Vagina (tissue), 2 donors: Measurements from ENCODE around the gene EIPR1. TPM values are rescaled to one million over a fixed set of nuclear protein-coding genes. Genes with fewer than 3 reads are reported as not detected.

Experiments
- DNase-seq, 2 donors: peaks; one replicate each; pipeline ENCODE4 v3.0.0-alpha.2; 2017; ENCODE audit errors: extremely low spot score in 2 of 2
- H3K27ac ChIP-seq: fragments of 200-600 bp; sonication (generic); one replicate; pipeline ENCODE4 v1.5.1; 2019
- H3K27me3 ChIP-seq: fragments of 200-600 bp; sonication (generic); one replicate; pipeline ENCODE4 v1.5.1; 2019
- H3K36me3 ChIP-seq, 2 donors: fragments of 200-600 bp; sonication (generic); one replicate each; pipeline ENCODE4 v1.5.1; 2017 to 2019
- H3K4me1 ChIP-seq: fragments of 200-600 bp; sonication (generic); one replicate; pipeline ENCODE4 v1.5.1; 2019
- H3K4me3 ChIP-seq, 2 donors: fragments of 200-600 bp; sonication (generic); 1 replicate in 1 of 2; 2 replicates in 1 of 2; pipeline ENCODE4 v1.5.1; 2016 to 2019
- H3K9me3 ChIP-seq: fragments of 200-600 bp; sonication (generic); one replicate; pipeline ENCODE4 v1.5.1; 2019
- CTCF ChIP-seq, 3 experiments: fragments of 450-650 bp in 2 of 3; fragments of 200-600 bp in 1 of 3; sonication (generic) in 1 of 3; IDR thresholded peaks; one replicate each; pipeline ENCODE4 v1.5.1; 2017 to 2019; ENCODE audit warnings: antibody characterized with exemption in 3 of 3, mild to moderate bottlenecking in 2 of 3, moderate library complexity in 2 of 3
- POLR2A ChIP-seq, 2 donors: fragments of 450-650 bp; IDR thresholded peaks; one replicate each; pipeline ENCODE4 v1.6.1; 2017; ENCODE audit warnings: antibody characterized with exemption in 2 of 2, mild to moderate bottlenecking in 2 of 2, moderate library complexity in 2 of 2
- POLR2AphosphoS5 ChIP-seq, 2 donors: sonication (generic); formaldehyde crosslinking; IDR thresholded peaks; one replicate each; pipeline ENCODE4 v1.9.0; 2017; ENCODE audit warnings: antibody characterized with exemption in 2 of 2, mild to moderate bottlenecking in 2 of 2, low read depth in 1 of 2; ENCODE audit not compliant: insufficient read depth in 1 of 2
- intact Hi-C: fragments of 100-400 bp; cut with DNase I; formaldehyde crosslinking; loops from one replicate; pipeline ENCODE4 v1.15.1; 2023
- total RNA-seq: library from RNA; depleted of rRNA; stranded (reverse); fragments of >200 nt; gene quantifications from one replicate; pipeline ENCODE4 v1.2.3, GENCODE V29; 2016

The EIPR1 gene
- total RNA-seq, 1 donor from 2014 or later, result 39.8 TPM

GRCh38 chr2:3329491-3329890 is 48.1 kb downstream of the EIPR1 start:
- H3K27ac ChIP-seq, result no peak overlapping the region
- H3K27me3 ChIP-seq, result no peaks in the 10 kb centered on the region
- intact Hi-C loops, result no loop called here
- H3K36me3 ChIP-seq, result no peaks in the 10 kb centered on the region
- no peaks in the 10 kb centered on the region for H3K4me1 ChIP-seq
- TF ChIP-seq CTCF (IDR thresholded peaks at IDR 0.05) (no peak), POLR2A (IDR thresholded peaks at IDR 0.05) (no peak), POLR2AphosphoS5 (IDR thresholded peaks at IDR 0.05; ENCODE audit: insufficient read depth in 1 of 2, low read depth in 1 of 2) (no peak)
- no peaks in the 10 kb centered on the region for H3K9me3 ChIP-seq
- no peak overlapping the region for H3K4me3 ChIP-seq
- DNase-seq, result no peak

DNA sequence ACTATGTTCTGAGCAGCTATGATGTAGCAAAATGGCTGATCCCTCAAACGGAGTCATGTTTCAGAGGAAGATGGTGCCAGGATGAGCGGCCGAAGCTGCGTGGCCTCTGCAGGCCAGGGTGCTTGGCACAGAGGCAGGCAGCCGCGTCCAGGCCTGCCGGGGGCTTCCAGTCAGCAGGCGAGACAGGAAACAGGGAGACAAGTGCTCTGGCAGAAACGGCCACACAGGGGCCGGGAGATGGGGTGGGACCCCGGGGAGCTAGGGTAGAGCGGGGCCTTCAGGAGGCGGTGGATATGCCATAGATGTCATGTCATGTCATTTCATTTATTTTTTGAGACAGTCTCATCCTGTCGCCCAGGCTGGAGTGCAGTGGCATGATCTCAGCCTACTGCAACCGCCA is 50.7 kb downstream of the EIPR1 start:
- Histone ChIP-seq H3K36me3 (no peaks in the 10 kb centered on the region), H3K27ac (no peak overlapping the region), H3K4me3 (no peak overlapping the region), H3K9me3 (no peaks in the 10 kb centered on the region), H3K4me1 (no peaks in the 10 kb centered on the region), H3K27me3 (no peaks in the 10 kb centered on the region)
- TF ChIP-seq CTCF (IDR thresholded peaks at IDR 0.05) (no peak), POLR2A (IDR thresholded peaks at IDR 0.05) (no peak), POLR2AphosphoS5 (IDR thresholded peaks at IDR 0.05; ENCODE audit: insufficient read depth in 1 of 2, low read depth in 1 of 2) (no peak)
- intact Hi-C loops, result no loop called here
- no peak for DNase-seq

DNA sequence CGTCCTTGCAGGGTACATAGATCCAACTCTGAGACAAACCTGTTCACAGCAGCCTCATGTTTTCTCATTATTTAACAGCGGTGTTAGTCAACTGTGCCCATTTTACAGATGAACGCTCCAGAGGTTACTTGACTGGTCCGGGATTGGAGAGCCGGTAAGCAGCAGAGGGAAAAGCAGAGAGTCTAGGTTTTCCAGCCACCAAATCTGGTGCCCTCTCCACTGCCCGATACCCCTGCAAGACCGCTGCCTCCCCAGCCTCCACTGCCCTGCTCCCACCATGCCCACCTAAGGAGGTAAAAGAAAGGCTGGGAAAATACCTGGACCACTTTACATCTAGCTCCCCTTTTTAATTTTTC is 51.5 kb downstream of the EIPR1 start:
- intact Hi-C loops, result no loop called here
- Histone ChIP-seq H3K9me3 (no peaks in the 10 kb centered on the region), H3K4me1 (no peaks in the 10 kb centered on the region), H3K27me3 (no peaks in the 10 kb centered on the region), H3K36me3 (no peaks in the 10 kb centered on the region), H3K27ac (no peak overlapping the region), H3K4me3 (no peak overlapping the region)
- TF ChIP-seq POLR2A (IDR thresholded peaks at IDR 0.05), result no peak
- TF ChIP-seq CTCF (IDR thresholded peaks at IDR 0.05), result no peak
- TF ChIP-seq POLR2AphosphoS5 (IDR thresholded peaks at IDR 0.05; ENCODE audit: insufficient read depth in 1 of 2, low read depth in 1 of 2), result no peak
- no peak for DNase-seq

DNA sequence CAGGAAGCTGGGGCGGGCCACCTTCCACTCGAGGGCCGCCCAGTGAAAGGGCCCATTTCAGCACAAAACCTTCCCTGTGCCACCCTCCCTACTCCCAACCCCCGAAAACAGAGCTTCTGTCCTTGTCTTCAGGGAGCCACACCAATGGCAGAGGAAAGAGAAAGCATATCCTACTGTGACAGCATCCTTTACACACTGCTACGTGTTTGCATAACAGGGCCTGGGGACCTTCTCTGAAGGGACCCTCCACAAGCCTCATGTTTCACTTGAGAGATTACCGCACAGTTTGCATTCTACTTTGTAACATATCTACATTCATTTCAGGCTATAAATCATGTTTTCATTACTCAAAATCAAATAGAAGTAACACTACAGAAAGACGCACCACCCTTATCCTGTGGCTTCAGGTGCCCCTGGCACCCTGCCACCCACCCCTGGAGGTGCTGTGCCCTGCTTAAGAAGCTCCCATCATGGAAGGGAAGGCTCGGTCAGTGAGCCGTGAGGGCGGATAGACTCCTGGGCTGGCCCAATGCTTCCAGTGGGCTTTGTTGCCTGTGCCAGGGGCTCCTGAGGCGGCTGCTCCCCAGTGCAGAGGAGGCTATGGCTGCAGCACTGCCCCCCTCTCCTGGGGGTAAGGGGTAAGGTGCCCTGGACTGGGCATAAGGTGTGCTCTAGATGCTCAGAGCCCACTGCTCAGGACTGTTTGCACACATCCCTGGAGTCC is 52.0 kb downstream of the EIPR1 start:
- no peaks in the 10 kb centered on the region for H3K4me1 ChIP-seq
- no peaks in the 10 kb centered on the region for H3K27me3 ChIP-seq
- no peaks in the 10 kb centered on the region for H3K36me3 ChIP-seq
- H3K27ac ChIP-seq, result no peak overlapping the region
- intact Hi-C loops, result no loop called here
- no peaks in the 10 kb centered on the region for H3K9me3 ChIP-seq
- no peak overlapping the region for H3K4me3 ChIP-seq
- TF ChIP-seq POLR2AphosphoS5 (IDR thresholded peaks at IDR 0.05; ENCODE audit: insufficient read depth in 1 of 2, low read depth in 1 of 2), result no peak
- TF ChIP-seq CTCF (IDR thresholded peaks at IDR 0.05), result no peak
- no peak for TF ChIP-seq POLR2A (IDR thresholded peaks at IDR 0.05)
- DNase-seq, result no peak

DNA sequence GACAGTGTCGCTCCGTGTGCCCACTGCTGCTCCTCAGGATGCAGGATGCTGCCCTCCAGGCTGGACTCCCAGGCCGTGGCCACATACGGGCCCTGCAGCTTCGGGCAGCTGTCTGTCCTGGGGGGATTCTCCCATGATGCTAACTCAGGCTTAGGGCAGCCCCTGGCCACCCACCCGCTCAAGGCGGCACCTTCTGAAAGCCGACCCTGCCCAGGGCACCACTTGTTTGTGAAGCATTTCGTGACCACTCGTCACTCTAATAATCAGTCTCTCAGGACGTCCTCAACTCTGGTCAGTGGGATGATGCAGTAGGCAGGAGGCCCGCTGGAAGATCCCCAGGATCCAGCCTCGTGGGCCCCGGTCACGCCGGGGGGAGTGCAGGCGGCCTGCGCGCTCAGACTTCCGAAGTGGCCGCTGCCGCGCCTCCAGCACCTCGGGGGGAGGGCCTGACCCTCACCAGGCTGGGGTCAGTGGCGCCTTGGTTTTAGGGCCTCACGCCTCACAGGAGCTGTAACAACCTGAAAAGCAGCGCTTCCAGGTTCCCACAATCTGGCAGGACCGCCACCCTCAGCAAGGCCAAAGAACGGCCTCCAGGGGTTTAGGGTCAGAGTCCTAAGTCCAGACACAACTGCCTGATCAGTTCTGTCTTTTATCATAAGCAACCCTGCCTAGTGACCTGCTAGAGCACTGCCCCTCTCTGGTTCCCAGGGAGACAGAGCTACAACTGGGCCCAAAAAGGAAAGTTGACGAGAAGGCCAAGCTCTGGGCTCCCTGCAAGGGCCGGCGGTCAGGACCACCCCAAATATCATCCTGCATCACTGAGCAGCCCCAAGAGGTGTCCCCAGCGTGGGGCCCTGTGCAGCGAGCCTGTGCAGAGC is 53.0 kb downstream of the EIPR1 start:
- DNase-seq, result no peak
- H3K27me3 ChIP-seq, result no peaks in the 10 kb centered on the region

More for the DNA sequence above, 53.0 kb downstream of the EIPR1 start:
- Histone ChIP-seq H3K9me3 (no peaks in the 10 kb centered on the region), H3K4me1 (no peaks in the 10 kb centered on the region), H3K4me3 (no peak overlapping the region), H3K27ac (no peak overlapping the region), H3K36me3 (no peaks in the 10 kb centered on the region)
- intact Hi-C loops, result no loop called here
- TF ChIP-seq CTCF (IDR thresholded peaks at IDR 0.05) (no peak), POLR2AphosphoS5 (IDR thresholded peaks at IDR 0.05; ENCODE audit: insufficient read depth in 1 of 2, low read depth in 1 of 2) (no peak)
